ENCODE data around the gene MAPK8IP2.
"Not testable (repeated sequence)": the region's sequence is repeated elsewhere in the genome, so short reads cannot be mapped to it uniquely, and the experiment has no call there.

Gene MAPK8IP2

DNA sequence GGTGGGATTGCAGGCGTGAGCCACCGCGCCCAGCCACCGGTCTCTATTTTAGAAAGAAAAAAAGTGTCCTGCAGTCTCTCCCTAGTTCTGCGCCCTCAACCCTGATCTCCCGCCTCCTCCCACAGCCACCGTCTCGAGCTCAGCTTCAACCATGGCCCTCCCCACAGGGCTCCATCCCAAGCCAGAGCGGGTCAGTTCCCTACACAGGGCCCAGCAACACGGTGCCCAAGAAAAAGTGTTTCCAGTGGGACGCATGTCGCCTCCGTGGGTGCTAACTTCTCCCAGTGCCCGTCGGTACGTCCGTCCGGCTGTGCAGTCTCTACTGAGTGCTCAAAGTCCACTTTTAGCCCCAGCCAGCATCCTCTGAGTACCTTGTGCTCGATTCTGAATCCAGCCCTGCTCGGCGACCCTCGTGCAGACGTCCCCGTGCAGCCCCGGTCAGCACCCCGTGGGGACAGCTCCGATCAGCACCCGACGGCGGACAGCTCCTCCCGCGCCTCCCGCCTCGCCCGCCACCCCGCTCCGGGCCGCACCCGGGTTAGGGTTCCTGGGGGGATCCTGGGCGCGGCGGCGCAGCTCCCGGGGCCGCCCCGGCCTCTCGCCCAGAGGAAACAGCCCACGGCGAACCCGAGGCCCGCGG lies 657 bp upstream of the MAPK8IP2 start:
- peak in 12 of 56 donors; percentile 21 to 50 (median 32) for DNase-seq

DNA sequence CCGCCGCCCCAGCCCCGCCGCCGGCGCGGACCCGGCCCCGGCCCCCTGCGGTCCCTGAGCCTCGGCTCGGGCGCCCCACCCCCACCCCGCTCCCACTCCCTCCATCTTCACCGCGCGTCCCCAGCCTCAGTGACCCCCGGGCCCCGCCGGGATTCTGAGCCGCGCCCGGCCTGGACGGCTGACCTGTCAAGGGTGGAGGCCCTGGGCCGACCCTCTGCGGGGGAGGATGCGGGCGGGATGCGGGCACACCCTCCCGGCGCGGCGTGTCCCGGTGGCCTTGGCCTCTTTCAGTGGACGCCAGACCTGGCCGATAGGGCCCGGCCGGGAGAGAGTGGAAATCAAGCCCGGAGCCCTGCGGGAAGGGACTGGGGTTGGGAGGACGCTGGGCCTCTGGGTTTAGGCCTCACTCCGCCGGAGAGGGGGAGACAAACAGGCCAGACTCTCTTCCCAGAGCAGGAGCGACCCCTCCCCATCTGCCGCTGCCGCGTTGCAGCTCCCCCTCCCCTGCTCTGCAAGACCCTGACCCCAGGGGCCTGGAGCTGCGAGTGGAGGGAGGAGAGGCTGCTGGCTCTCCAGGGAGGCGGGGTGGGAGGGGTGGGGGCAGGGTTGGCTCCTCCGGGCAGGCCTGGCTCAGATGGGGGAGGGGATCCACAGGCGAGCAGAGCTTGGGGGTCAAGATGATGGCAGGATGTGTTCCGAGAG lies 525 bp downstream of the MAPK8IP2 start:
- DNase-seq, result no peak

DNA sequence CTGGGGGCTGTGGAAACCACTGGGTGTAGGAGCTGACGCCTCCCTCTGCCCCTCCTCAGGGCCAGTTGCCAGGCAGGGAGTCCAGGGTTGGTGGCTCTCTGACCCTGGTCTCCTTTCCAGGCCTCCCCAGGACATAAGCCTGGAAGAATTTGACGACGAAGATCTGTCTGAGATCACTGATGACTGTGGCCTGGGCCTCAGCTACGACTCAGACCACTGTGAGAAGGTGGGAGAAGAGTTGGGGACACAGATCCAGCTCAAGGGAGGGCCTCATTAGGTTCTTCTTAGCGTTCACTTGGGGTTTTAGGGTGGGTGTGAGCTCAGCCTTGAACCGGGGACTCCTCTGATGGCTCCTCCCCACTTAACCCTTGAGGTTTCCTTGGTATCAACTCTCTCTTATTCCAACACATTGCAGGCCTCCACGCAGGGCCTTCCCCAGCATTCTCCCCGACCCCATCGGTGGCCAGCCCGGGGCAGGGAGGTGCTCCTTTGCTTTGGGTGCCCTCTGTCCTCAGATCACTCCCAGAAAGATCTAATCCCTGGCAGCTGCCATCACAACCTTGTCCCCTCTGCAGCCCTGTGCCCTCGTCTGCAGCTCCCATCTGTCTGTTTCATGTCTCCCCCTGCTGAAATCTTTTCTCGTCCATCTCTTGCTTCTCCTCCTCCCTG lies 1.2 kb downstream of the MAPK8IP2 start:
- DNase-seq, result no peak

DNA sequence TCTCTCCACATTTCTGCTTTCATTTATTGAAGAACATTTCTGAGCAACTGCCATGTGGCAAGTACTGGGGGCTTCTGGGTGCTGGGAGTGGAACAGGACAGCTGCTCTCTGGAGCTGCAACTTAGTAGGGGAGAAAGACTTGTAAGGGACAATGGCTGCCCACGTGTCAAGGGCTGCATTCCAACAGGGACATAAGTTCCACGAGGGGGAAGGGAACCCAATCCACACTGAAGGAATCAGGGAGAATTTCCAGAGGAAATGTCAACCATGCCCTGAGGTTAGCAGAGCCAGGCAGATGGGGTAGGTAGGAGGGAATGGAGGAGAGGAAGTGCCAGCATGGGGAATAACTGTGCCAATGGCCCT lies 1.7 kb downstream of the MAPK8IP2 start:
- DNase-seq, result no peak

- DNase-seq, result no peak
These were observed 3.1 kb downstream of the MAPK8IP2 start for GRCh38 chr22:50603511-50604255.

GRCh38 chr22:50604256-50605001 lies 3.8 kb downstream of the MAPK8IP2 start:
- no peak for DNase-seq

GRCh38 chr22:50605002-50605612 lies 4.5 kb downstream of the MAPK8IP2 start:
- DNase-seq, result no peak

DNA sequence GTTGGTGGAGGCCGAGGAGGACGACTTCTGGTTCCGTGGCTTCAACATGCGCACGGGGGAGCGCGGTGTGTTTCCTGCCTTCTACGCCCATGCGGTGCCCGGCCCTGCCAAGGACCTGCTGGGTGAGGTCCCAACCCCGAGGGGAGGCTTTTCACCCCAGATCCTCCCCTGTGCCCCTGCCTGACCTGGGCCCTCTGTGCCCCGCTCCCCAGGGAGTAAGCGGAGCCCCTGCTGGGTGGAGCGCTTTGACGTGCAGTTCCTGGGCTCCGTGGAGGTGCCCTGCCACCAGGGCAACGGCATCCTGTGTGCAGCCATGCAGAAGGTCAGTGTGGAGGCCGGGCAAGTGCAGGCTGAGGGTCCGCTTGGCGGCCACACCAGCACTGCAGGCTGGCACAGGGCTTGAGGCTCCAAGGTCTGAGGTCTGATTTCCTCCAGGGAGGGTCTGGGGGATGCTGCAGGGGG lies 5.1 kb downstream of the MAPK8IP2 start:
- no peak for DNase-seq

- no peak for DNase-seq
These were observed 5.8 kb downstream of the MAPK8IP2 start for GRCh38 chr22:50606165-50606945.

GRCh38 chr22:50606946-50607658 lies 6.5 kb downstream of the MAPK8IP2 start:
- no peak for DNase-seq

GRCh38 chr22:50607659-50608020 lies 7.0 kb downstream of the MAPK8IP2 start:
- DNase-seq, result no peak

GRCh38 chr22:50608058-50608840 lies 7.7 kb downstream of the MAPK8IP2 start:
- not testable (repeated sequence) for DNase-seq

- no peak for DNase-seq
These were observed 8.4 kb downstream of the MAPK8IP2 start for GRCh38 chr22:50608996-50609395.

- DNase-seq, result no peak
These were observed 9.0 kb downstream of the MAPK8IP2 start for GRCh38 chr22:50609599-50609998.

- DNase-seq, result no peak
These were observed 9.5 kb downstream of the MAPK8IP2 start for GRCh38 chr22:50610041-50610451.

DNA sequence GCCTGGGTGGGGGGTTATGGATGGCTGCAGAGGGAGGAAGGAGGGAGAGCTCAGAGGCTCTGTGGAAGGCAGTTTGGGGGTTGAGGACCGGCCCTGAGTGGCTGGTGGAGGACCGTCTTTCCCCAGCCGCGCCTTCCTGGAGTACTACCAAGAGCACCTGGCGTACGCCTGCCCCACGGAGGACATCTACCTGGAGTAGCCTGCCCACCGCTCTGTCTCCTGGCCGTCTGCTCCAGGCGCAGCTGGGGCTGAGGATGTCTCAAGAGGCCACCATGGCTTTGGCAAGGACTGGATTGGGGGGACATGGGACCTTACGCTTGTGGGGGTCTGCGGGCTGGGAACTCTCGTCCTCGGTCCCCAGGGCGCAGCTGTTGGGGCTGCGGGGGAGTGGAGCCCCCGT lies 10.0 kb downstream of the MAPK8IP2 start:
- DNase-seq, result no peak

GRCh38 chr22:50611341-50612060 lies 10.9 kb downstream of the MAPK8IP2 start:
- DNase-seq, result no peak

DNA sequence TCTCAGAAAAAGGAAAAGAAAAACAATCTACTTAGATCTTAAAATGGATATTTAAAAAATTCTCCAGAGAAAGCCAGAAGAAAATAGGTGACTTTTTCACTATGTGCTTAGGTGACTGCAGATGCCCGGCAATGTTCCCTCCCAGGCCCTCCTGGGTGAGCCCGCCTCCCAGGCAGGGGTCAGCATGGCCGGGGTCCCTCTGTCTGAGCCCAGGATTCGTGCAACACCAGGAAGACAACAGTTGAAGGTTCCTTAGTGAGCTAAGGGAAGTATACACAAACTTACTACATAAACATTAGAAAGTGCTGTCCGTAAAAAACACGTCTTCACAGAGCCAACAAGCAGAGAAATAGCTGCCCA lies 11.6 kb downstream of the MAPK8IP2 start:
- DNase-seq, result no peak
